ENCODE measurements around the gene RAG1.

Gene RAG1

GRCh38 chr11:36586543-36586942 is 18.7 kb downstream of the RAG1 start:
- no peak overlapping the region for H3K27ac ChIP-seq

GRCh38 chr11:36588099-36588498 is 20.3 kb downstream of the RAG1 start:
- no peak overlapping the region for H3K27ac ChIP-seq
- no peak overlapping the region for H3K4me3 ChIP-seq

More at GRCh38 chr11:36586543-36586942, 18.7 kb downstream of the RAG1 start:
- no peak overlapping the region for H3K4me3 ChIP-seq

- Histone ChIP-seq H3K4me3 (no peak overlapping the region), H3K27ac (no peak overlapping the region)
These were observed 22.7 kb downstream of the RAG1 start for GRCh38 chr11:36590513-36590912.

DNA sequence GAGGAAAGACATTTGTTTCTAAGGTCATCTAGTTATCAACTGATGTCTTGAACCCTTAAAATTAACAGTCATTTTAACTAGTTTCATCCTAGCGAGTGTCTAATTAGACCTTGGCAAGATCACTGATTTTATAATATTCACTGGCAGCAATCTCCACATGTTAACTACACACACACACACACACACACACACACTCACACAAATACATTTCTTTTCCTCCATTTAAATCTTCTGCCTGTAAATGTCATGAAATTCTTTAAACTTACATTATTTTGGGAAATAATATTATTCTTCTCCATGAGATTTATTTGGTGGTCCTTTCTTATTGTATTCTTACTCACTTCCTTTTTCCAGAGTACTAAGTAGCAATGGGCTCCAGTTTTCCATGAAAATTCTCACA is 23.6 kb downstream of the RAG1 start:
- no peak overlapping the region for H3K4me3 ChIP-seq
- H3K27ac ChIP-seq, result no peak overlapping the region

- Histone ChIP-seq H3K27ac (peak within 1 kb of the TSS in 13 of 21 experiments; percentile 21 to 80 (median 50)), H3K4me3 (peak within 1 kb of the TSS; percentile 42 to 73 (median 63))
These were observed 26.6 kb downstream of the RAG1 start, which contains the start of gene IFTAP for GRCh38 chr11:36594316-36594989. Gene IFTAP (plus strand): TSS chr11:36594502. CDS start chr11:36610104, 15,602 bp downstream.

DNA sequence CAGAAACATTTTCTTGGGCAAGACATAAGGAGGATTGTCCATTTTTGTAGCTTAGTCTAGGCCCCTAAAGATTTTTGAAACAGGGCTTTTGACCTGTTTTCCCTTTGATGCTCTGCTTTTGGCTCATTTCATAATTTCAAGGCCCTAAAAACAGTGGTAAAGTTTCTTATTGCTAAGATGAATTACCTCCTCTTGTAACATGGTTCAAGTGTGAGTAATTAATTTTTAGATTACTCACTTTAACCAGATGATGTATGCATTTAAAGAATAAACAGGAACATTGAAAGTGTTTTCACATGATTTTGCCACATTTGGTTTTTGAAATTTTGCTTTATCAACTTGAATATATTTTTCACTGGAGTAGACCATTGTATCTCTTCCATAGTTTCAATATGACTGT is 29.1 kb downstream of the RAG1 start:
- H3K4me3 ChIP-seq, result no peak overlapping the region

DNA sequence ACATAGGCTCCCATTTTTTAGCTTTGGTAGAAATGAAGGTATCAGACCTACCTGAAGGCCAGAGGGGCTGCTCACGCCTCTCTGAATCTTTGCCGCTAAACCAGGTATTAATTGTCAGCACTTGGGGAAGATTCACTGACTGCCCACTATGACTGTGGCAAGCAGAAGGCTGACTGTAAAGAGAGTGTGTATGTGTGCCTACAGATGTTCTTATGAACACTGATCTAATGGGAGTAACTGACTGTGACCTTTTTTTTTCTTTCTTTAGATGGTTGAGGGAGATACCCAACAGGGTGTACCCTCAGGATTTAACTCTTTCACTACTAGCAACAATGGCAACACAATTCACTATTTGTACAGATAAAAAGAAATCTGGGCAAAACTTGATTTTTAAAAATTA is 30.2 kb downstream of the RAG1 start, which contains the start of gene RAG2:
RAG2 (minus strand) TSS at position 186 of the 400 bp plus-strand sequence. CDS start 4,068 bp downstream, outside the sequence.
- H3K27ac ChIP-seq, result no peak within 1 kb of the TSS
- H3K4me3 ChIP-seq, result no peak within 1 kb of the TSS

More for the DNA sequence above, 29.1 kb downstream of the RAG1 start:
- H3K27ac ChIP-seq, result no peak overlapping the region

GRCh38 chr11:36600180-36600579 is 32.4 kb downstream of the RAG1 start:
- Histone ChIP-seq H3K4me3 (no peak overlapping the region), H3K27ac (no peak overlapping the region)

- H3K4me3 ChIP-seq, result no peak overlapping the region
- no peak overlapping the region for H3K27ac ChIP-seq
These were observed 33.3 kb downstream of the RAG1 start for GRCh38 chr11:36601155-36601554.

DNA sequence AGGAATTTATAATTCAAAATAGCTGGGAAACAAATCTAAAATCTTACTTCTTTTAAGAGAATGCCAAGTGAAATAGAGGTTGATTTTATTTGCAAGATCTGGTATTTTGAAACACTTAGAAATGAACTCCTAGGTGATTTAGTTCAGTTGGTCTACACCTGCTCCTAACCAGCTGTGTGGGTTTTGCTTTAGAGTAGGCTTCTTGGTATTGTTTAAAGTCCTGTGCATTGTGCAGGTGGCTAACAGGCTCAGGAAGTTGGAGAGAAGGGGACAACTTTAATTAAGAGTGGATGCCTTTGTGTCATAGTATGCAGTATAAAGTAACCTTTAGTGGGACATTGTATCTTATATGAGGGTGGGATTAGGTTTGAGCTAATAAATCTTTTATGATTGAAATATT is 34.3 kb downstream of the RAG1 start:
- H3K4me3 ChIP-seq, result no peak overlapping the region
- no peak overlapping the region for H3K27ac ChIP-seq

DNA sequence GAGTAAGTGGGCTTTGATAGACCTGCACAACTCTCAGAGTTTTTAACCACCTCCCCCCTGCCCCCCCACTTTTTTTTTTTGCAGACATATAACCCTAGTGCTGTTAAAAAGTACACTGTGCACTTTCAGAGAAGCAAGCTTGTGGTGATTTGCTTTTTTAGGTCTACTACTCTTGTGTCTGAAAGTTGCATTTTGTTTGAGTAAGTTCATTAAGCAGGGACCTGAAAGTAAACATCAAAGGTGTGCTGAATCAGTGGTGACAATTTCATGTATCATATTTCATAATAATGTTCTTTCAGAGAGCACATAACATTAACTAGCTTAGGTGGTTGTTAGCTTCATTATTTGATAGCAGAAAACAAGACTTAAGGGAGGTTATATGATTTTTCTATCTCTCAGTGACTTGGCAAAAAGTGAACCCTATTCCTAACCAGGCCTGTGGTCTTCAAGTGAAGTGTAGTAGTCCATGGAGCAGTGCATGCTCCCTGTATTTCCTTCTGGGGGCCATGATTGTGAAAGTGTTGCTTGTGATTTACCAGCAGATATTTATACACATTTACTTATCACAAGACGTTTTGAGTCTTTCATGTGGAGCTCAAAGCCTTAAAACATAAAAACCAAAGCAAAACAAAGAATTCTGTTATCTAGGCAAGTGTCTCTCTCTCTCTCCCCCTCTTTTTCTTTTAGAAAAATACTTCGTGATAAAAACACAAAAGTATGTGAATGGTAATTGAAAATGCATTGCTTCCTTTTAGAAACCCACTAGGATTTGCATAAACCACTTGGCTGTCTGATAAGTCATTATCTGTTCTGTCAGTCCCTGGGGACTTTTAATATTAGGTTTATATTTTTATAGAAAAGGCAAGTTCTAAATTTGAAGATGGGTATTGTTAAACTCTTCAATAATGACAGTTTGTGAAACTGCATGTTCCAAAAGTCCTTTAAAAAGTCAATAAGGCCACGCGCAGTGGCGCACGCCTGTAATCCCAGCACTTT is 37.7 kb downstream of the RAG1 start:
- Histone ChIP-seq H3K4me3 (no peak overlapping the region), H3K27ac (no peak overlapping the region)

- no peak overlapping the region for H3K27ac ChIP-seq
- no peak overlapping the region for H3K4me3 ChIP-seq
These were observed 40.8 kb downstream of the RAG1 start for GRCh38 chr11:36608491-36609199.

DNA sequence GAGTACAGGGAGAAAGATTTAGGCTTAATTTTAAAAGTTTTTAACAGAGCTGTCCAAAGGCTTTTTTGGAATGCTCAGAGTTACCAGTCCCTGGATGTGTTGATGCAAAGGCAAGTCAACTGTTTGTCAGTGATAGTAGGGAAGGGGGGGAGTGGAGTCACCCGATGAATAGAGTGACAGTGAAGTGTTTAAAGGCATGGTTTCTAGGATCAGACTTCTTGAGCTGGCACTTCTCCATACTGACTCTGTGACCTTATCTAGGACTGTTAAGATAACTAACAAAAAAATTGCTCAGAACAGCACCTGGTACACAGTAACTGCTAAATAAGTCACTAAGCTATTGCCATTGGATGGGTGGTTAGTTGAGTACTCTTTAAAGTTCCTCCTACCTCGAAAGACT is 41.6 kb downstream of the RAG1 start:
- H3K4me3 ChIP-seq, result no peak overlapping the region
- H3K27ac ChIP-seq, result no peak overlapping the region

DNA sequence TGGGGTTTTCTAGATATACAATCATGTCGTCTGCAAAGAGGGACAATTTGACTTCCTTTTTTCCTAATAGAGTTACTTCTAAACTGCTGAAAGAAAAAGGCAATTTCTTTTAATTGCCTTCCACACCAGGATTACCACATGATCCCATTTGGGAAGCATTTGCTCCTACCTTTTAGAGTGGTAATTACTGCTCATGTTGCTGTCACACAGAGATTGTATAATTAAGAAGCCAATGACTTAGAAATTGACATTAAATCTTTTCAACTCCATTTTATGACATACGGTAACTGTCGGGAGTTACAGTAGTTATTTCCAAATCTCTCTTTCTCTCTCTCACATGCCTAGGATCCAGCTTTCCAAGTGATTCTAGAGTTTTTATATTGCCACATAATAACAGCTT is 48.0 kb downstream of the RAG1 start:
- H3K27ac ChIP-seq, result no peak overlapping the region
- no peak overlapping the region for H3K4me3 ChIP-seq

DNA sequence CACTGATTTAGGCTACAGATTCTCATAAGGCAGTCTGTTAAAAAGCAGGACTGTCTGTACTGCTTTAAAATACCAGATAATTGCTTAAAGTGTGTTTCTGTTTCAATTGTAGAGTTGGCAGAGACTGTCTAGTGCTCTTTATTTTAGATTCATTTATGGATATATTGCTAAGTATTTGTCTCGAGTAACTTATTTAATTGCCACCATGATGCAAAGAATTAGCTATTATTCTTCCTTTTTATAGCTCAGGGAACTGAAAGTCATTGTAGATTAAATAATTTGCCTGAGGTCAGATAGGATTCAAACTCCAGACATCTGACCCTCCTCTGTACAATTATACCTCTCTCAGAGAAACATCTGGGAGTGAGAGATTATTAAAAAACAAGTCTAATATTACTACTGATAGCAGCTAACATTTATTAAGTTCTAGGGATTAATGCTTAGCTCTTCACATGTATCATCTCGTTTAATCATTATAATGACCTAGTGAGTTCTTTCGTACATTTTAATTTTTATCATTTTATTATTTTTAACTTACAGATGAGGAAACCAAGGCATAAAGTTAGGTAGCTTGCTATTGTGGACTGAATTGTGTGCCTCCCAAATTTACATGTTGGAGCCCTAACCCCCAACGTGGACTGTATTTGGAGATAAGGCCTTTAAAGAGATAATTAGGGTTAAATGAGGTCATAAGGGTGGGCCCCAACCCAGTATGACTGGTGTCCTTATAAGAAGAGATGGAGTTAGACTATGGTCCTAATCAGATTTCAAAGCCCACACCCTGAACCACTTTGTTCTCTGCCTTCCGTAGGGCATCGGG is 49.9 kb downstream of the RAG1 start:
- Histone ChIP-seq H3K4me3 (no peak overlapping the region), H3K27ac (no peak overlapping the region)

DNA sequence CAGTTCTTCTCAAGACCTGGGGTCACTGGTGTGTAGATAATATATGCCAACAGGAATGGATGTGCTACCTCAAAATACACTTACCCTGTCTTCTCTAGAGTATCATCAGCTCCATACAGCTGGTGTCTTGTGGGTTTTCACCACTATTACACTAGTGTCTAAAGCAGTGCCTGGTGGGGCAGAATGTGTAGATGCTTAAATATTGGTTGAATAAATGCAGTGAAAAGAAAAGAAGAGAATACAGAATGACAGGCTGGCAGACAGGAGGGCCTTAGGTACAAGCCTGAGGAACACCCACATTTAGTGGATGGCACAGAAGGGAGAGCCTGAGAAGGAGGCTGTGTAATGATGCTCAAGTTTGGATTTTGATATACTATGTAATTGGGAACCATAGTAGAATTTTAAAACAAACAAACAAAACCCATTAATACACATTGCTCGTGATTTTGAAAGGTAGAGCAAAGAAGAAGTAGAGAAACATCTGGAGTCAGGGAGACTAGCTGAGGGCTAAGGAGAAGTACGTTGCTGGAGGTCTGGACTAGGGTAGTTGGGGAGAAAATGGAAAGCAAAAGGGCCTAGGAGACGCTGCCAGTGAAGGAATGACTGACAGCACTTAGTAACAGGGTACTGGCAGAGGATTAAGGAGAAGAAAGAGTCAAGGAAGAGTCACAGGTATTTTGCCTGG is 50.7 kb downstream of the RAG1 start:
- Histone ChIP-seq H3K4me3 (no peak overlapping the region), H3K27ac (peak overlapping the region in 1 of 21 experiments; percentile 62)

DNA sequence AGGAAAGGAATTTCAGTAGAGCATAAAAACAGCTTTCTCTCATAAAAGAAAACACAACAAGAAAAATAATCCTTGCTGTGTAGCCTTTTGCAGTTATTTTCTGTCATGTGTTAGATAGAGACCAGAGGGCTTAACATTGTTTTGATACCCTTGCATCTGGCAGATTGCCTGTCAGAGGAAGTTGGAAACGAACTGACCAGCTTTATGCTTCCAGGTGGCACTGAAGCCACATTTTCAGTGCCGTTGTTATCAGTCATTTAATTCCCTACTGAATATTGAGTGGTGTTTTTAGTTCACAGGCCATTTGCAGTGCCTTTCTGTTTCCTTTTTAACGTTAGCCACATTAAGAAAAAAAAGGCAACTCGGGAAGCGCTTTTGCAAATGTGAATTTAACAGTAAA is 51.7 kb downstream of the RAG1 start:
- Histone ChIP-seq H3K4me3 (no peak overlapping the region), H3K27ac (peak overlapping the region in 1 of 21 experiments; percentile 2)

- H3K4me3 ChIP-seq, result no peak overlapping the region
- H3K27ac ChIP-seq, result no peak overlapping the region
These were observed 52.4 kb downstream of the RAG1 start for GRCh38 chr11:36620246-36620645.
